ENCODE measurements around the gene THADA.

DNA sequence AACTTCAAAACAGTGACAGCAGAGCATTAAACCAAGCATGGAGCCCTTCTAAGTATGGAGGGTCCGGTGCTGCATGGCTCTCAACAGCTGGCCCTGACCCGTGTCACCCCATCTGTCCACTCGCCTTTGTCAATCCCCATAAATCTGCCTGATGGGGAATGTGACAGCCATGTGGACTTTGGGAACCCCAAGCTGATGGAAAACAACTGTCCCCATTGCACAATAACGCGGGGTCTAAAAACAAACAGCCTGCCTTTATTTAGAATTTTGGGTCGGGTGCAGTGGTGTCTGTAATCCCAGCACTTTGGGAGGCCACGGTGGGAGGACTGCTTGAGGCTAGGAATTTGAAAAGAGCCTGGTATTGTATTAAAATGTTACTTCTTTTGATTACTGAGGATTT is 17.1 kb upstream of the THADA start:
- TF ChIP-seq, protein P1, sequence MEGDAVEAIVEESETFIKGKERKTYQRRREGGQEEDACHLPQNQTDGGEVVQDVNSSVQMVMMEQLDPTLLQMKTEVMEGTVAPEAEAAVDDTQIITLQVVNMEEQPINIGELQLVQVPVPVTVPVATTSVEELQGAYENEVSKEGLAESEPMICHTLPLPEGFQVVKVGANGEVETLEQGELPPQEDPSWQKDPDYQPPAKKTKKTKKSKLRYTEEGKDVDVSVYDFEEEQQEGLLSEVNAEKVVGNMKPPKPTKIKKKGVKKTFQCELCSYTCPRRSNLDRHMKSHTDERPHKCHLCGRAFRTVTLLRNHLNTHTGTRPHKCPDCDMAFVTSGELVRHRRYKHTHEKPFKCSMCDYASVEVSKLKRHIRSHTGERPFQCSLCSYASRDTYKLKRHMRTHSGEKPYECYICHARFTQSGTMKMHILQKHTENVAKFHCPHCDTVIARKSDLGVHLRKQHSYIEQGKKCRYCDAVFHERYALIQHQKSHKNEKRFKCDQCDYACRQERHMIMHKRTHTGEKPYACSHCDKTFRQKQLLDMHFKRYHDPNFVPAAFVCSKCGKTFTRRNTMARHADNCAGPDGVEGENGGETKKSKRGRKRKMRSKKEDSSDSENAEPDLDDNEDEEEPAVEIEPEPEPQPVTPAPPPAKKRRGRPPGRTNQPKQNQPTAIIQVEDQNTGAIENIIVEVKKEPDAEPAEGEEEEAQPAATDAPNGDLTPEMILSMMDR (conservative IDR thresholded peaks at IDR 0.05 in 1 of 2, IDR thresholded peaks at IDR 0.05 in 1 of 2; ENCODE audit: low read depth in 1 of 2, low read length in 2 of 2), result no peak
- no peak for TF ChIP-seq EZH2 (IDR thresholded peaks at IDR 0.05; ENCODE audit: low read length, missing control alignments)
